Measurements from ENCODE around the gene AGA.

AGA gene

DNA sequence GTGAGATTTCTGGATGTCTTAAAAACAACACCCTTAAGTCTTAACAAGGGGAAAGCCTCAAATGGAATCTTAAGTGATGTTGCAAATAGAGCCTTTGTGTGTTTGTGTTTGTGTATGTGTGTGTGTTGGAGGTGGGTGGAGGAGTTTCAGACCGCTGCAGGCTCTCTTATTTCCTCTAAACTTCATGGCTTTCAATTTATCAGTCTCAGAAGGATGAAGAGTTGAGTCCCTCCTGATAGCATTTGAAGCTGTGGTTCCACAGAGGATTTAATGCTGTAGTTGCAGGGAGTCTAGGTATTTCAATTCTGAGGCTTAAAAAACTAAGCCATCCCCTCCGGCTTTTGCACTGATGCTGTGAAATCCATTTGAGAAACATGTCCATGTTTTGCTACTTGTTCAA is 4.3 kb upstream of the AGA start:
- no peak for DNase-seq

DNA sequence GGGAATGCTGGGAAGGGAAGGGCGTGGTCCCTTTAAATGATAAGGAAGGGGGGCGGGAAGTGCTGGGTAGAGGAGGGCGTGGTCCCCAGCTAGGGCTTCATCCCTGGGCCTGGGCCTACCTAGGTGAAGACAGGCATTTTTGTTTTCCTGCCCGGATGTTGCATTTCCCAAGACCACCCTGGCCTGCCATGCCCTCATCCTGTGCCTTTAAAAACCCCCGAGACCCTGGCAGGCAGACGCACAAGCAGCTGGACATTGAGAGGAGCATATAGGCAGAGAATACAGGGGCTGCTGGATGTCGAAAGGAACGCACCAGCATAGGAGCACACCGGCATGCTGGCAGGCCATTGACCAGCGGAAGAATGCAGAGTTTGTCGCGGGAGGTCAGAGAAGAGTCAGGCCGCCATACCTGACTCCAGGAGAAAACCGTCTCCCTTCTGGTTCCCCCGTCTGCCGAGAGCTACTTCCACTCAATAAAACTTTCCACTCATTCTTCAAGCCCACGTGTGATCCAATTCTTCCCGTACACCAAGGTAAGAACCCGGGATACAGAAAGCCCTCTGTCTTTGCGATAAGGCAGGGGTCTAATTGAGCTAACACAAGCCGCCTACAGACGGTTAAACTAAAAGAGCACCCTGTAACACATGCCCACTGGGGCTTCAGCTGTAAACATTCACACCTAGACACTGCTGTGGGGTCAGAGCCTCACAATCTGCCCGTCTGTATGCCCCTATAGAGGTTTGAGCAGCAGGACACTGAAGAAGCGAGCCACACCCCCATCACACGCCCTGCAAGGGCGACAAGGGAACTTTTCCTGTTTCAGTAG is 2.9 kb upstream of the AGA start:
- DNase-seq = peak; percentile 43

DNA sequence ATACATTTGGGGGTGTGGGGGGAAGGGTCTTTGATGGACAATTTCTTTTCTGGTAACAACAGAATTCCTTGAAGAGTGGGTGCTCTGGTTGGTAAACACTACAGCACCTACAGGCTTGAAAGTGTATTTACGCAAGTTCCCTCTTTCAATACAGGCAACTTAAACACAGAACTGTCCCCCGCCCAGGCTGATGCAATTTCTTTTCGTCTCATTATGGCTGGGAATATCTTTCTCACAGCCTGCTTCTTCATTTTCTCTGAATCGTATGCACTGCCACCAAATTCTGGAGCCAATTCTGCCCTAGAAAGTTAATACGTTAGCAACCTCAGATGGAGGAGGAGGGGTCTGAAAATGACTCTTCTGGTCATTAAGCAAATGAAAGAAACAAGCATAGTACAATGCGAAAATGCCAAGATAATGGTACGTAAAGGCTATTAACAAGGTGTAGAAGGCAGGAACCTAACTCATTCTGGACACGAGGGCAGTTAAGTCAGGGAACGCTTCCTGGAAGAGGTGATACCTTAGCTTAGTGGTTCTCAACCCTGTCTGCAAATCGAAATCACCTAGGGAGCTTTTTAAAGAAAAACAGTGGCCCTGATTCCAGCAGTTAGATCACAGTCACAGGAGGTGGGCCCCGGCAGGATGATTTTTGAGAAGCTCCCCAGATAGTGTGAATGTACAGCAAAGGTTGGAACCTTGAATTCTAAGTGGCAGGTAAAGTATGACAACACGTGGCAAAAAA is 1.0 kb downstream of the AGA start:
- DNase-seq = peak; percentile 40

- no peak for DNase-seq
Observed at GRCh38 chr4:177436456-177436855, 5.8 kb downstream of the AGA start.

DNA sequence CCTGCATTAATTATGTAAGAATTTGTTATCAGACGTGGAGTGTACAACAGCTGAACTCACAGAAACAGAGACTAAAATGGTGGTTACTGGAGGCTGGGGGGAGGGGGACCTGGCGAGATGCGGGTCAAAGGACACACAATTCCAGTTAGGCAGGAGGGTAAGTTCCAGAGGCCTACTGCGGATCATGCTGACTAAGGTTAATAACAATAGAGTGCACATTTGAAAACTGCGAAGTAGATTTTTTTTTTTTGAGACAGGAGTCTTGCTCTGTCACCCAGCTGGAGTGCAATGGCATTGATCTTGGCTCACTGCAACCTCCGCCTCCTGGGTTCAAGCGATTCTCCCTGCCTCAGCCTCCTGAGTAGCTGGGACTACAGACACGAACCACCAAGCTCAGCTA is 7.6 kb downstream of the AGA start:
- no peak for DNase-seq

- DNase-seq = no peak
Observed at GRCh38 chr4:177427192-177427591, 15.0 kb downstream of the AGA start.

DNA sequence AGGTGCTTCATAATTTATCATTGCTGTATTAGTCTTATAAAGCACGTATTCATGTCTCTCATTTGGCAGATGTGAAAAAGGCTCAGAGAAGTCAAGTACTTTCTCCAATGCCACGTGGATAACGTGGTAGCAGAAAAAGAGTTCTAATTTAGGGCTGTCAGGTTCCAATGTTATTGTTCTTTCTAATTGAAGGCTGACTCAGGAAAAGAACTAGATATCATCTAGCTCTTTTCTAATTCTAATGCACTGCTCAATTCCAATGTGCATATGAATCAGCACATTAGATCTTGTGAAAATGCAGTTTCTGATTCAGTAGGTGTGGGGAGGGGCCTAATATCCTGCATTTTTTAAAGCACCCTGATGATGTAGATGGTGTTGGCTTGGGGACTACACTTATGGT is 22.8 kb downstream of the AGA start:
- no peak for DNase-seq

GRCh38 chr4:177413656-177414055 is 28.6 kb downstream of the AGA start:
- DNase-seq = no peak

DNA sequence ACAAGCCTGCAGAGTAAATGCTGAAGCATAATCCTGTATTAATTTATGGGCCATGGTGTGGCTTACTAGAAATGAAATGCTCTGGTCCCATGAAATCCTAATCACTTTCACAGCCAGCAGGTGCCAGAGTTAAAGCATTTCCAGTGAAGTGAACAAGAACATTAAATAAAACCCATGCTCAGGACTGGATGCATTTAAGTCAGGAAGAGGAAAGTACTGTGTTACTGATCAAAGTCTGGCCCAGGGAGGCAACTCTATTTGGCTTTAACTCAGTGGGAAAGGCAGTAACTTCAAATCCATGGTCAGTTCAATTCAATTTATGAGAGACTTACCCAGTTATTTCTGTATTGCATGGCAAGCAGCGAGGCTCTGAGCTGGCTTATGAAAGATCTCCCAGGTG is 29.2 kb downstream of the AGA start:
- no peak for DNase-seq

- no peak for DNase-seq
Observed at GRCh38 chr4:177411996-177412395, 30.2 kb downstream of the AGA start.

DNA sequence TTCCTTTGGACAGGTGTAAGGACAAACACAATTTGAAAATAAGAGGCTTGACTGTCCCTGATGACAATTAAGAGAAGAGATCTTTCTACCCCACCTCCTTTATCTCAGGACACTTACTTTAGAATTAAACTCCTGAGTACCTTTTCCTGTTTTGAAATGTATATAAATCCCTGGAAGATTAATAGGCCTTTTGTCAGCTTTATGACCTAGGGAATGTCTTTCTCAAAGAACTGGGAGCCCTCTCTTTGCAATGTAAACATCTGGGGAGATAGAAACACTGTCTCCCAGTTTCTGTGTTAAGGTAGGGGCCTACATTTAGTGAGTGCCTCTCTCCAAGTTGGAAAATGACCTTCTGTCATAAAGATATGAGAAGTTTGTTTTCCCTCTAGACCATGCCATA is 31.7 kb downstream of the AGA start:
- peak; percentile 70 for DNase-seq

GRCh38 chr4:177408023-177408422 is 34.2 kb downstream of the AGA start:
- no peak for DNase-seq

DNA sequence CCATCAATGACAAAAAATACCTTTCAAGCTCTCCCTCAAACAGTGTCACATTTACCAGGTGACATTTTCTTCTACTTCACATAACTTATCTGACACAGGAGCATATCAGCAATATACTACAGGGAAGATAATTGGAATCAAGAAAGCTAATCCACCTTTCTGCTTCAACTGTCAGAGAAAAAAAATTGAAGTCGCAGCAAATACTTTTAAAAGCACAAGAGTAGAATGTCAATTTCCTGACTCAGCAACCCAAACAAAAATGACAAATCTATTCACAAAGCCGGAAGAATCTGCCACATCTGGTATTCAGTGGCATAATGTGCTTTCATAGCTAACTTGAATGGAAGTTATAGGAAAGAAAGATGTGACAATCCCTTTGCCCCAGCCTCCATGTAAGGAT is 36.7 kb downstream of the AGA start:
- no peak for DNase-seq

- no peak for DNase-seq
Observed at GRCh38 chr4:177404986-177405385, 37.3 kb downstream of the AGA start.

DNA sequence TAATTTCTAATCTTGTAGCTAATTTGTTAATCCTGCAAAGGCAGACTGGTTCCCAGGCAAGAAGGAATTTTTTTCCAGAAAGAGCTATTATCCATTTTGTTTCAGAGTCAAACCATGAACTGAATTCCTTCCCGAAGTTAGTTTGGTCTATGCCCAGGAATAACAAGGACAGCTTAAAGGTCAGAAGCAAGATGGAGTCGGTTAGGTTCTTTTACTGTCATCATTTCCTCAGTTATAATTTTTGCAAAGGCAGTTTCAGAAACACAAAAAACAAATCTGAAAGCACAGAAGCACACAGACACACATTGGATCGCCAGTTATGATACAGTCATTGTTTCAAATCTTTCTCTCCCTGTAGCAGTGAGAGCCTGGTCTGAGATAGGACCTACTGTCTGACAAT is 37.9 kb downstream of the AGA start:
- DNase-seq = no peak

DNA sequence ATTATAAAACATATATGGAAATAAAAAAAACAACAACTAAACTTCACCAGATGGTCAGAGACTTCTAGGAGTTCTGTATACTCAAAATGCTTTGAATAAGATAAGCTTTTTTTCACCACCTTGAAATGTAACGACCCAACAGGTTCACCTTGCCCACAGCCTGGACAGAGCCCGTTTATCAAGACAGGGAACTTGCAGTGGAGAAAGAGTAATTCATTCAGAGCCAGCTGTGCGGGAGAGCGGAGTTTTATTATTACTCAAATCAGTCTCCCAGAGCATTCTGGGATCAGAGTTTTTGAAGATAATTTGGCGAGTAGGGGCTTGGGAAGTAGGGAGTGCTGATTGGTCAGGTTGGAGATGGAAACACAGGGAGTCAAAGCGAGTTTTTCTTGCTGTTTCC is 38.5 kb downstream of the AGA start:
- no peak for DNase-seq

- DNase-seq = no peak
Observed at GRCh38 chr4:177401658-177402273, 40.5 kb downstream of the AGA start.

- DNase-seq = no peak
Observed at GRCh38 chr4:177400030-177400429, 42.2 kb downstream of the AGA start.

- no peak for DNase-seq
Observed at GRCh38 chr4:177396352-177396751, 45.9 kb downstream of the AGA start.

- DNase-seq = no peak
Observed at GRCh38 chr4:177393236-177393635, 49.0 kb downstream of the AGA start.

GRCh38 chr4:177391953-177392352 is 50.3 kb downstream of the AGA start:
- DNase-seq = no peak

- no peak for DNase-seq
Observed at GRCh38 chr4:177391287-177391686, 51.0 kb downstream of the AGA start.

DNA sequence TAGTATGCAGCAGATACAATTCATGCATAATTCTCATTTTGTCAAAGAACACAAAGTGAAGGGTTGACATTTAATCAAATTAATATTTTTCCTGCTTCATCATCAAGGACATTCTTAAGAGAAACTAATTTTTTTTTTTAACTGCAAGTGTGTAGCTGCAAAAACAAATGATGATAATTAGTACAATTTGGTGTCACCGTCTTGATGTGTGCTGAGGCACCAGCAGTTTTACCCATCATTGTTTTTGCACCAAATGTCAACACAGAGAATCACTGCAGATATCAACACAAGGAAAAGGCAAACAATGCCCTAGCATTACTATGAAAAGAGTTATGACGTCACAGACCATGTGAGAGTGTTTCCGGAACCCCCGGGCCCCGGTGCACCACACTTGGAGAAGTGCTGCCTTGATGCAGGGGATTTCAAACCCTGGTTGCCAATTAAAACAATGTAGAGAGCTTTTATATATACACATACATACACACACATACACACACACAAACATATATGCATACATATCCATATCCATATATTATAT is 55.9 kb downstream of the AGA start:
- no peak for DNase-seq
